Esophagus mucosa (tissue), 1 donor: ENCODE data around the gene NELFA. TPM values are rescaled to one million over a fixed set of nuclear protein-coding genes. Genes with fewer than 3 reads are reported as not detected.

Experiments
- ATAC-seq: fragments of 200-7000 bp; cut with Tn5 transposase; one replicate; pipeline ENCODE4 v1.9.1; 2020
- total RNA-seq: library from RNA; stranded (reverse); gene quantifications from one replicate; pipeline ENCODE4 v1.2.4, GENCODE V29; 2023
- donor health status: DM: yes; HTN: yes; CAD: no.

Gene NELFA
- total RNA-seq, 1 donor from 2014 or later, result 25.8 TPM

DNA sequence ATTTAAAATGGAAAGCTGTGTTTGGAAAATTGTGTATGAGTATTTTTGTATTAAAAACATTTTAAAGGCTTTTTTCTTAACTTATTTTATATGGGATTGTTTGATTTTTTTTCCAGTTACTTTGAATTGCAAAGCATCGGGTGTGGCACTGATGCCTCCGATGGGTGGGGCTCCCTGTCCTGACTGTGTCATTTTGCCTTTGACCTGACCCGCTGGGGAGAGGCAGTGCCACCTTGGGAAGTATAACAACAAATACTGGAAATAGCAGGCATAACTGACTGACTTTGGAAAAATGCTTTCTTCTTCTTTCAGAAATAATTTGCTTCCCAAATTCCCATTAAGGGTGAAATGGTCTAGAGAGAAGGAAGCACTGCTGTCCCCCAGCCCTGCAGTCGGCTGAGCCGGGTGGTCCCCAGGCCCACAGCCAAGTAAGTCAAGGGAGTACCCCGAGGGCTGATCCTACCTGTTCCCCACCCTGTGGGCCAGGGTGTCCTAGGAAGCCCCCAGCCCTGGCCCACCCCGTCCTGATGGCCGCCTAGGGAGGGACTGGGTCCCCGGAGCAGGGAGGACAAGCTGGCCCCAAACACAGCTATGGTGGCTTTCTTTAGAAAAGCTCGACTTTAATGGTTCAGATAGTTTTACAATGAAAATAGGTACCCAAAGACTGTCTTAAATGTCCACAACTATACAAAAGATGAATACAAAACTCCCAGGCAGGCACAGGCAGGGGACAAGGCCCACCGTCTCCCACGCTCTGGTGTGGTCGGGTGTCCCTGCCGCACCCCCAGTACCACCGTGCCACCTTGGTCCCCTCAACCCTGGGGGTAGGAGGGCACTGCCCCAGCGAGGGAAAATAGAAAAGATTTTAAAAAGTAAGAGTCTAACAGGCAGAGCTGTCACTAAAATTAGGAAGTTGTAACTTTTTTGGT, 26.4 kb downstream of the NELFA start:
- peak; percentile 66 for ATAC-seq

DNA sequence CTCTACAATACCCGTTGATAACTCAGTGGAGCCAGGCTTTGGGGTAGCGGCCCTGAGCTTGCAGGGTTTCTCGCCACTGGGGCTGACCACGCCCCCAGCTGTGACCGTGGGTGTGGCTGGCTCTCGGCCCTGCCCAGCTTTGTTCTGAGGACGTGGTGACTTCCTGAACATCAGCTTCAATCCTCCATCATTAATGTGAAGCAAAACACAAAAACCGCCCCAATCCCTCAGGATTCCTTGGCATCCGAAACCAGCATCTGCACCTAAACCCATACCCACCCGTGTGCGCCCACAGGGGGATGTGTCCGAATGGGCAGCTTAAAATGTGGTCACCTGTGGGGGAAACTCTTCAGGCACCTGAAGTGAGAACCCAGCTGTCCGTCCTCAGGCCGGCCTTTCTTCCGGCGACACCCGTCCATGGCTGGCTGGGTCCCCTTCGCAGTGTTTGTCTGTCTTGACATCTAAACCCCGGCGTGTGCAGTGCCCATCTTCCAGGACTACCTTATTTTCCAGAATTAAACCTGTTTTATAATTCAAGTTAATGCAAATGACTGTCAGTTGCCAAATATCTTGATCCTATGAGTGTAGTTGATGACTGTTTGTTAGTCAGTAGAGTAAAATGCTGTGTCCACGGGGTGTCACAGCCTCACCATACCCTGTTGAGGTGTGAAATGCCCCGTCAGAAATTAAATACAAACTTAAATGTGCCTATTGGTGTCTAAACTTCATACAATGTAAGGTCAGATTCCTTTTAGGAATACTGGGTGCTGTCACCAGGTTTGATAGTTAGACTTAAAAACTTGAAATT, 27.3 kb downstream of the NELFA start:
- peak; percentile 34 for ATAC-seq

DNA sequence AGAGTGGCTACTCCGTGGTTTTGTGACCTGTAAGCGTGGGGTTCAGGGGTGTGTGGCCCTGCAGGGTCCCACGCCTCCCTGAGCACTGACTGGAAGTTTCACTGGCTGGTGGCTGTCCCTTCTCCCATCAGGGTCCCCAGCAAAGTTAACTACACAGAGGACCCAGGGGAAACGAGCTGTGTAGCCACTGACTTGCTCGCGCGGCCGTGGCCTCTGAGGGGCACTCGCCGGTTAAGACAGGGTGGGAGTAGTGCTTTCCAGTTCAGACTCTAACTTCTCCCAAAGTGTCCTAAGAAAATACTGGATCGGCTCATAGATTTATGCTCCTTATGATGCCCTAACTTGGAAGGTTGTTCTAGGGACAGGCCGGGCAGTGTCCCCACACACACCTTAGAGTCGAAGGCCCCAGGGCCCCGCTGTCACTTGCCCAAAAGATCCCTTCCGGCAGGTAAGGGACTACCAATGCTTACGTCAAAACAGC, 28.2 kb downstream of the NELFA start:
- ATAC-seq, result no peak

DNA sequence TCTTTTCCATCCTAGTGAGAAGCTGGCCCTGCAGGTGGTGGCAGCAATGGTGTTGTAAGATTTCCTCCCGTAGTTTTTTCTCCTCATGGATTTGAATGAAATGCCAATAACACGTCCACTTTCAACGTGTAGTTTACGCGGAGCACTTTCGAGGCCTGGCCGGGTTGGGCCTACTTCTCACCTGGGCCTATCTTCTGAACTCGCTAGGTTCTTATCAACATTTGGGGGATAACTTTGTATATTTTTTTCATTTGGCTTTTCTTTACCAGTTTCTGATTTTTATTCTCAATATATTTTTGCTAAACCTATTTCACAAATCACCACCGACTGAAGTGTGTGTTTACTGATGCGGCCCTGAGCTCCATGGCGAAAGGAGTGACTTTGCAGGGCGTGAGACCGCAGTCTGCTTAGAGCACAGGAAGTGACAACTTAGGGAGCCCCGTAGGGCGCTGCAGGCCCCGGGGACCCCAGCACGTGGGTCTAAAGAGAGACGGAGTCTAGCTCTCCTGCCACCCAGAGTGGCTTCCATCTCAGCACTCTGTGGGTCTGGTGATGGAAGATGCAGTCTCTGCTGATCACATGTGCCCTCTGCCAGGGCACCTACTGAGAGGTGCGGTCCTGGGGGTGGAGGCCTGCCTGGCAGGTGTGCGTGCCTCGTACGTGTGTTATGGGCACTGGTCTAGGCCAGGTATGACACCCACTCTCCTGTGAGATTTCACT, 29.1 kb downstream of the NELFA start:
- ATAC-seq, result no peak

DNA sequence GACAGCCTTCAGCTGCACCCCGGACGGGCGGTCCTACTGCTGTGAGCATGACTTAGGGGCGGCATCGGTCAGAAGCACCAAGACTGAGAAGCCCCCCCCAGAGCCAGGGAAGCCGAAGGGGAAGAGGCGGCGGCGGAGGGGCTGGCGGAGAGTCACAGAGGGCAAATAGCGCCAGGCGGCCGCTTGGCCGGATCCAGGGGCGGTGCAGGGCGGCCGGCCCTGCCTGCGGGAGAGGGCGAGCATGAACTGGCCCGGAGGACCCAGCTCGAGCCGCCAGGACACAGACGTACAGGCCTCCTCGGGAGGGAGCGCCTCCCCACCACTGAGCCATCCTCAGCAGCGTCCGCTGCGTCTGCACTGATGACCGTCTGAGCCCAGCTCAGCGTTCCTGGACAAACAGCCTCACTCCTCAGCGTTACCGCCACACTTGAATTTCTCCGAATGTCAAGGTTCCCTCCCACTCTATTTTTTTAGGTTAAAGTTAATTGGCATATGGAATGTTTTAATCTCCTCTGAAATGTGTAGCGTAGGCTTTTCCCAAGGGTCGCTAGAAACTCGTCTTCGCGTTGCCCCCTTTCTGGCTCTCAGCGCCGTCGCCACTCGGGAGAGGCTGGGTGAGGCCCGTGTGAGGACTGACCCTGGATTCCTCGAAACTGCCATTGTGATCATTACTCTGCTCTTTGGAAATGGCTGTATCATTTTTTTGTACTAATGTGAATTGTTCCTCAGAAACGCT, 29.9 kb downstream of the NELFA start:
- no peak for ATAC-seq

DNA sequence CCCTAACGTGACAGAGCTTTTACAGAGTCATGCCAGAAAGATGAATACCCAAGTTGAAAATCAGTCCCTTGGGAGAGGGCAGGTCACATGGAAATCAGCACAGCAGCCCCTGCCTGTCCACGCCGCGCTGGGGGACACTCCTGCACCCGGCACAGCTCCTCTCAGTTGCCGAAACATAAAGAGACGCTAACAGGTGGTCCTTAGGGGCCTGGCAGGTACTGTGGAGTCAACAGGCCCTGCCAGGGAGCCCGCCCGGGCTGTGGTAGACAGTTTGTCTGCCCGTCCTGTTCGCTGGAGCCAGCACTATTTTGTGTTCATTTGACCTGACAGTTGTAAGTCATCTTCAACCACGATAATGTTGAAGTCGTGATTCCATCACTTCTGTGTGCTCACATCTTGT, 30.5 kb downstream of the NELFA start:
- ATAC-seq, result no peak

DNA sequence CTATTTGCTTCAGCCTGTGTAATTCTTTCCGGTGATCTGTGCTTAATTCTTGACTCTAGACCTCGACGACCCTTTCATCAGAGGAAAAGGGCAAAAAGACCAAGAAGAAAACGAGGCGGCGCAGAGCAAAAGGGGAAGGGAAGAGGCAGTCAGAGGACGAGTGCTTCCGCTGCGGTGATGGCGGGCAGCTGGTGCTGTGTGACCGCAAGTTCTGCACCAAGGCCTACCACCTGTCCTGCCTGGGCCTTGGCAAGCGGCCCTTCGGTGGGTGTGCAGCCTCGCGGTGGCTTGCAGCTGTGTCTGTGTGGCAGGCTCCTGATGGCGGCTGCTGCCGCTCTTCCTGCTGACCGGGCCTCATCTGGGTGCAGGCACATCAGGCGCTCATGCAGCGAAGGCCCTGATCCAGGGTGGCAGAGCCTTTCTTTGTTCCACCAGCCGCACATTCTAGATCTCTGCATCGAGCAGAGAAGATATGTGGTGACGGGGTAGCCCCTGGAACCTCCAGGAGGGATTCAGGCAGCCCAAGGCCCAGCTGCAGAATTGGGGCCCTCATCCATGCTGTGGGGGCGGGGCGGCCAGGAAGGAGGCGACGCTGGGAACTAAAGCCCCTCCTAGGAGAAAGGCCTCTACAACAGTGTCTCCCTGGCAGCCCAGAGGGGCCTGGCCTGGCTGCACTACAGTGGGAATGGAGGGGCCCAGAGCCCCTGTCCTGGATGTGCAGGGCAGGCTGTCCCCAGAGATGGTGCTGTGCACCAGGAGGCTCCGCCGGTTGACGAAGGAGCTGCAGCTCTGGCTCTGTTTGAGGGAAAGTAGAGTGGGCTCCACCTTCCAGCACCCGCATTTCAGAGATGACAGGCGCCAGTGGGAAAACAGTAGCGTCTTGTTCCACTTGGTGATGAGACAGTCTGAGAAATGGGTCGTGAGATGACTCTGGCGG, 32.1 kb downstream of the NELFA start:
- no peak for ATAC-seq

DNA sequence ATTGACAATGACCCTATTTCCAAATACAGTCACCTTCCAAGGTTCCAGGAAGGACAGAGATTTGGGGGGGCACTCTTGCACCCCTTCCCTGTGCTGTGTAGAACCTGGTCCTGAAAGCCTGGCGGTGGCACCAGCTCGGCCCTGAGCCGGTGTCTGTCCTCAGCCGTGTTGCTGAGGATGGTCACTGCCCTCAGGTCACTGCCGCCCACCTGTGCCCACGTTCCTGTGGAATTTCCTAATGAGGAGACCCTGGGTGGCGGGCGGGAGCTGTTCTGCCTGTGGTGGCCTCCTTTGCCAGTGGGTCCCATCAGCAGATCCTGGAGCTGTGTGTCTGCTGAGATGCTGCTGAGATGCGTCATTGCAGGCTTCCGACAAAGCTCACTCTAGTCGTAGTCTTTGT, 32.9 kb downstream of the NELFA start:
- no peak for ATAC-seq

DNA sequence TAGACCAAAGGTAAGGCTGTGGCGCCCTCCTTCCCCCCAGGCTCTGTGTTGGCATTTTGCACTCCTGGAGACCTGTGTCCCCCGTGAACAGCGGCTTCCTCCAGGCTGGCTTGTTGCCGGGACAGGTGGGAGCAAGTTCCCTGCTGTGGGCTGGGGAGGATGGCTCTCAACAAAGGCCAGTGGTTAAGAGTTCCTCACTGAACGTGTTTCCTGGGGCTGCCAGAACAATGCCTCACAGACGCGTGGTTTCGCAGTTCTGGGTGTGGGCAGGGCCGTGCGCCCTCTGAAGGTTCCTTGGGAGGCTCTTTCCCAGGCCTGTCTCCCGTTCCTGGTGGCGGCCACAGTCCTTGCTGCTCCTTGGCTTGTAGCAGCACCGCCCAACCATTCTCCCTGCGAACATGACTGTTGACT, 33.4 kb downstream of the NELFA start:
- ATAC-seq, result peak; percentile 17

DNA sequence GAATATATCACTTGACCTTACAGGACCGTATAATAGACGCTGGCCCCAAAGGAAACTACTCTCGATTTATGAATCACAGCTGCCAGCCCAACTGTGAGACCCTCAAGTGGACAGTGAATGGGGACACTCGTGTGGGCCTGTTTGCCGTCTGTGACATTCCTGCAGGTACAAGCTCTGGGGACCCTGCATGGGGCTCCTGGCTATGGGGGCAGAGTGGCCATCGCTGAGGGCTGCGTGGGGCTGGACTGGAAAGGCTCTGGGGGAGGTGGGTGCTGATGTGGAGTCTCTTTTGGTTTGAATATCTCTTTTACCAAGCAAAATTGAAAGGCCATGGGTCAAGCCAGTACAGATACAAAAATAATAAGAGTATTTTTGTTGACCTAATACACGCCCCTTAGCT, 33.9 kb downstream of the NELFA start:
- no peak for ATAC-seq

DNA sequence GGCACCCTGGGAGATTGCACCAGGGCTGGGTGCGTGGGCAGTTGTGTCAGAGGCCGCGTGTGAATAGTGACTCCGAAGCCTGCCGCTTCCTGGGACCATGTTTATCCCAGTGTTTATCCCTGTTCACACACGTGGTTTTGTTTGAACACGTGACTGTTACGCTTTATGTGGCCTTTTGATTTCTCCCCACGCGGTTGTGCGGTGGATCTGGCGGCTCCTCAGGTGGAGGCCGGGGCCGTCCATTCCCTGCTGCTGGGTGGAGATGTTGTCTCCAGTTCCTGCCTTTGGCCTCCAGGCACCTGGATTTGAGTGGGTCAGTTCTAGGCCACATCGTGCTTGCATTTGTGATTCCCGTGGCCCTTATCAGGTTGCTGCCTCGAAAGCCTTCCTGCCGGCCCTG, 35.1 kb downstream of the NELFA start:
- ATAC-seq, result no peak

DNA sequence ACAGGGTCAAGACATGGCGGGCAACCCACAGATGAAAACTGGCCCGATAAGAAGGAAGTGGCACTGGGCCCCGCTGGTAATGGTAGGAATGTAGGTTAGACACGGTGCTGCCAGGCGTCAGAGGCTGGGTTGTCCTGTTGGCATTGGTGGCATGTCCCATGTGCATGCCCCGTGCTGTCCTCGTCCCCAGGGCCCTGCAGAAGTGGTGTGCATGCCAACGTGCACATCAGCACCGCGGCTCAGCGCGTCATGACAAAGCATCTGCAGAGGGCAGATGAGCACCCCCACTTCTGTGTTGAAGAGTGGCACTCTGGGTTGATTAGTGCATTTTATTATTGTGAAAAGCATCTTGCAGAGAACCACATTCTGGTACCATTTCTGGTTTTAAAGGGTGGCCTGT, 35.6 kb downstream of the NELFA start:
- ATAC-seq, result peak; percentile 12

DNA sequence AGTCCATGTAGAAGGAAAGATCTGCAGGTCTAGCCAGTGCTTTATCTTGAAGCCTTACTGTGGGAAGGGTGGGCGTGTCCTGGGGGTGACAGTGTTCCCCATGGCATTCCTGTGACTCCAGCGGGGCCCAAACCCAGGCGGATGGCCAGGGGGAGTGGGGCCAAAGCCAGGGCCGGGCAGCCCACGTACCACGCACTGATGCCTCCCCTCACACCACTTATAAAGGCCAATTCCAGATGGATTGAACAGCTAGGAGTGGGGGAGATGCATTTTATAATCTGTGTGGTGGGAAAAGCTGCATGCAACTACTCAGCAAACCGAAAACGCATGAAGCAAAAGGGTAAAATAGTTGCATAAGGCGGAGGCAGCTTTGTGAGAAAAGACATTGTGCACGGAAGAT, 36.4 kb downstream of the NELFA start:
- ATAC-seq, result no peak

DNA sequence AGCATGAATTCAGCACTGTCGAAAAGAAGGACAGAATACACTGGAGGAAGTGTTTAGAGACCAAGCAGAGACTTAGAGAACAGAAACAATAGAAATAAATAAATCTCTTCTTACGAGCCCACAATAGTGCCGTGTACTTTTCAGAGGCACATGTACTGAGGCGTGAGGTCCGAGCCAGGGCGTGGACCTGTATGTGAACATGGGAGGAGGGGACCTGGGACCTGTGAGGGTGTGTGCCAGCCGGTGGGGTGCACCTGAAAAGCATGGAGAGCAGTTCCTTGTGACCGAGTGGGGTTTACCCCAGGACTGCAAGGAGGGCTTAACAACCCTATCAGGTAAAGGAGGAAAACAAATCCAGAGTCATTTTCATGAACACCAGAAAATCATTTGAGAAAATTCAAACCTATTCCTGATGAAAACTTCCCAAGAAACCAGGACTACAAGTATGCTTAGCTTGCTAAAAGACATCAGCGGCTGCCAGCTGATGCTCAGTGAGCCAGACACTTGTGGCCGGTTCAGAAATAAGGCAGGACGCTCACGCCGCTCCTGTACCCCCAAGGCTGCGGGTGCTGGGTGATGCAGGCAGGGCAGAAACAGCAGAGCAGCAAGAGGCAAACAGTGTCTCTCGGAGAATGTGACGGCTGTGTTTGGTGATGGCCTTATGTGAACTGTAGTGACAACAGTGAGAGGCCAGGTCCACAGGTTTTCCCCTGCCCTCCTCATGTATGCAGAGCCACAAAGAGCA, 37.1 kb downstream of the NELFA start:
- no peak for ATAC-seq

DNA sequence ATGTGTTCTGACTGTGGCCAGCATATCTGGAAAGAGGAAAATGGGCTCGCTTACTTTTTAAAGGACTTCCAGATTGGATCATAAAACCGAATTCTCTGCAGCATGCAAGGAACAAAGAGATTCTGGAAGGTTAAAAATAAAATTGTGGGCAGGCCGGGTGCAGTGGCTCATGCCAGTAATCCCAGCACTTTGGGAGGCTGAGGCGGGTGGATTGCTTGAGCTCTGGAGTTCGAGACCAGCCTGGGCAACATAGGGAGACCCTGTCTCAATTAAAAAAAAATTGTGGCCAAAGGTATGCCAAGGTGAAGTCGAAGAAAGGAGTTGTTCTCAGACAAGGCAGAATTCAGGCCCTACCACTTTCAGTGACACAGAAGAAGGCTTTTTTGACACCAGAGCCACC, 37.8 kb downstream of the NELFA start:
- no peak for ATAC-seq

DNA sequence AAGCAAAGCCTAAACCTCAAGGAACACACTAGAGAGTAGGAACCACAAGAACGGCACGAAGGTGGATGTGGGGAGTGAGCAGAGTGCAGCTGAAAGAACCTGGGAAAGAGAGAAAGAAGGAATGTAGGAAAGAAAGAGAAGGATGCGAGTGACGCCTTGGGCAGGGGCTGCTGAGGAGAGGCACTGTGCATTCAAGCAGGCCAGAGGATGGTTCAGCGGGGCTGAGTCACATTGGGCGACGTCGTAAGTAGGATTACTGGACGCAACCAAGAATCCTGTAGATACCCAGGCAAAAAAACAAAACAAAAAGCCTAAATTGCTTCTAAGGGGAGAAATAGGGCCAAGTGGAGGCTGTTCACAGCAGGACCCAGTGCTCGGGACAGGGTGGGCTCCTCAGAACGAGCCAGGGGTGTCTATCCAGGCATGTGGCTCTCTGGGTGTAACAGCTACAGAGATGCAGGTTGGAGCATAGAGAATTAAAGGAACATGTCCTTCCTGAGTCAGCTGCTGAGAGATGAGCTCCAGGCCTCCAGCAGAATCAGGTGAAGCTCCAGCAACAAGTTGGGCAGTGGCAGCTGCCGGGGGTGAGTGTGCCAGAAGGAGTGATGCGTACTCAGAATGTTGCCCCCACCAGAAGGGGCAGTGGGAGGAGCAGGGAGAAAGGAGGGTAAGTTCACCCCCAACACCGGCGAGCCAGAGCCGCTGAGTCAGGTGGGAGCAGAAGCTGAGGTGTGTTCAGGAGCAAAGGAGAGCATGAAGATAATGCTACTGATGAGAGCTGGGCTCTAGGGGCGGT, 38.6 kb downstream of the NELFA start:
- no peak for ATAC-seq

DNA sequence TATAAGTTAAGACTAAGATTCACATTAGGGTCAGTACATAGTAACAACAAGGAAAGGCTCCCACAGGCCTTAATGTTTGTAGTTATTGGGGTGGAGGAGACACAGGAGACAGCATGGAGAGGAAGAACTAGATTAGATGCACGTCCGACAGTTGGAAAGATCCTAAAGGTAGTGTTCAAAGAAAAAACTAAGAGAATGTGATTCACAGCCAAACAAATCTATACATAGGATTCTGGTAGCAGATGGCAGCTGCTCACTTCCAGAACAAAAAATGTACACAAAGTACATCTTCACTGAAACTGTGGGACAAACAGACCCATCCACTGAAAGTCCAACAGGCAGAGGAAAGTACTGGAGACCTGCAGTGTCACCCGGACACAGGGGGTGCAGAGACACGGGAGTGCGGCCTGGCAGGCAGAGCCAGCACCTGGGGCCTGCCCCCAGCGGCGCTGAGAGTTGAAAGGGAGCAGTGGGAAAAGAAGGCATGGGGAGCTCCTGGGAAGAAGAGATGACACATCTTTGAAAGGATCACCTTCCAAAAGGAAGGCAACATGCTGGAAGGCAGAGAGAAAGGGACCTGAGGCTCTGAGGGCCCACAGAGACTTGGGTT, 40.0 kb downstream of the NELFA start:
- no peak for ATAC-seq

DNA sequence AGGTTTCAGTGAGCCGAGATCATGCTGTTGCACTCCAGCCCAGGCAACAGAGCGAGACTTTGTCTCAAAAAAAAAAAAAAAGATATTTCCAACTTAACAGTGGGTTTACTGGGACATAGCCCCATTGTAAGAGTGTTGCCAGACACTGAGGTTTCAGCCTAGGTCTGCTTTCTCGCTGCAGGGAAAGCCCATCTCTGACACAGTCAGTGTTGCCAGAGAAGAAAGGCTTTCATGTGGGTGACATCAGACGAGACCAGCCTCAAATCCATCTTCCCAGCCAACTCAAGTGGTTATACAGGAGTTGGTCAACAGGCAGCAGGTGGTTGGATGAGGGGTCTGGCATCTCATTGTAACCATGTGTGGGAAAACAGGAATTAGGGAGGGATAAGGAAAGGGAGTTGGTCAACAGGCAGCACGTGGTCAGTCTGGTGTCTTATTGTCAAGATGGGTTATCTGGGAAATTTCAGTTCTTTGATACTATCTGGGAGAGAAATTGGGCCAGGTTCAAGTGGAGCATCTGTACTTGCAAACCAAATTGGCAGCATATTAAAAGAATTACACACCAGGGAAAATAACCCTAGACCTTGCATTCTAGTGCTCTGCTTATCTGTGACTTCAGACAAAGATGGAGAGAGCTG, 41.1 kb downstream of the NELFA start:
- ATAC-seq, result no peak
